ENCODE measurements around the gene FAM174B.

DNA sequence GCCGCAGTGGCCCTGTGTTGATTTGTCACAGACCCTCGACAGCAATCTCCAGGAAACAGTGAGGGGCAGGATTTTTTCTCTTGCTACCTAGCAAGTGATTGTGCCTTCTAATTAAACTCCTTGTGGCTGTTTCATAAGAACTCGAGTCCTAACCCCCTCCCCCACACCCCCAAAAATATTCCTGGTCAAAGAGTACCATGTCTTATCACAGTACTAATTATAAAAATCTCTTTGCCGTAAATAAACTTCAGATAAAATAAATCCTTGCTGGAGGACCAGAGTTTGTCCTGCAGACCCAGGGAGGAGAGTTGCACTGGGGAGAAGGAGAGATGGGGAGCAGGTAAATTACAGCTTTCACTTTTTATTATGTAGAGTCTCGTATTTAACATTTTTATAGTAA, 64.3 kb downstream of the FAM174B start:
- TF ChIP-seq CTCF (IDR thresholded peaks at IDR 0.05) = no peak
- TF ChIP-seq POLR2A (IDR thresholded peaks at IDR 0.05) = no peak
- TF ChIP-seq POLR2AphosphoS5 (IDR thresholded peaks at IDR 0.05) = no peak
